Left renal pelvis (tissue), 4 donors: ENCODE data around the gene BRAF. TPM values are rescaled to one million over a fixed set of nuclear protein-coding genes. Genes with fewer than 3 reads are reported as not detected.
"Not testable (repeated sequence)": the region's sequence is repeated elsewhere in the genome, so short reads cannot be mapped to it uniquely, and the experiment has no call there.

ENCODE experiments used
- DNase-seq, 4 donors: peaks; one replicate each; pipeline ENCODE4 v3.0.0-alpha.2; 2013; ENCODE audit warnings: low read depth in 4 of 4, low spot score in 3 of 4
- polyA plus RNA-seq, 4 donors: library from polyadenylated mRNA; unstranded; fragments of 120-200 nt; gene quantifications; one replicate each; pipeline ENCODE4 v1.2.1, GENCODE V29; 2013; ENCODE audit not compliant: insufficient read length in 4 of 4

The BRAF gene
- polyA plus RNA-seq, 4 donors = 18.2 to 29.2 (median 27.1) TPM

GRCh38 chr7:140778975-140779374 is 145.8 kb downstream of the BRAF start:
- no peak for DNase-seq

- DNase-seq = no peak
These were observed 146.2 kb downstream of the BRAF start for GRCh38 chr7:140778568-140778967.

GRCh38 chr7:140774371-140774770 is 150.4 kb downstream of the BRAF start:
- DNase-seq = no peak

GRCh38 chr7:140773104-140773503 is 151.6 kb downstream of the BRAF start:
- DNase-seq = no peak

- DNase-seq = no peak
These were observed 152.9 kb downstream of the BRAF start for GRCh38 chr7:140771826-140772225.

GRCh38 chr7:140769852-140770251 is 154.9 kb downstream of the BRAF start:
- no peak for DNase-seq

GRCh38 chr7:140767418-140767817 is 157.3 kb downstream of the BRAF start:
- no peak for DNase-seq

- DNase-seq = not testable (repeated sequence)
These were observed 159.3 kb downstream of the BRAF start for GRCh38 chr7:140765441-140765840.

GRCh38 chr7:140763166-140763565 is 161.6 kb downstream of the BRAF start:
- DNase-seq = not testable (repeated sequence)

GRCh38 chr7:140761375-140761774 is 163.4 kb downstream of the BRAF start:
- not testable (repeated sequence) for DNase-seq

- no peak for DNase-seq
These were observed 170.2 kb downstream of the BRAF start for GRCh38 chr7:140754506-140754905.

- no peak for DNase-seq
These were observed 172.2 kb downstream of the BRAF start for GRCh38 chr7:140752533-140752932.

GRCh38 chr7:140746751-140747150 is 178.0 kb downstream of the BRAF start:
- DNase-seq = no peak

GRCh38 chr7:140745266-140746058 is 179.3 kb downstream of the BRAF start:
- no peak for DNase-seq

- no peak for DNase-seq
These were observed 180.7 kb downstream of the BRAF start for GRCh38 chr7:140744005-140744404.

GRCh38 chr7:140743255-140743654 is 181.5 kb downstream of the BRAF start:
- not testable (repeated sequence) for DNase-seq

GRCh38 chr7:140738280-140738679 is 186.4 kb downstream of the BRAF start:
- DNase-seq = no peak

GRCh38 chr7:140734729-140735128 is 190.0 kb downstream of the BRAF start:
- DNase-seq = no peak

- DNase-seq = no peak
These were observed 190.6 kb downstream of the BRAF start for GRCh38 chr7:140734096-140734495.

- DNase-seq = no peak
These were observed 192.3 kb downstream of the BRAF start for GRCh38 chr7:140732416-140732815.

- DNase-seq = no peak
These were observed 198.4 kb downstream of the BRAF start for GRCh38 chr7:140726281-140726680.

- no peak for DNase-seq
These were observed 200.0 kb downstream of the BRAF start for GRCh38 chr7:140724706-140725105.

GRCh38 chr7:140723574-140723973 is 201.2 kb downstream of the BRAF start:
- DNase-seq = no peak
